IPS-15b (cell line): ENCODE results near the gene LGALS4.
"Not testable (repeated sequence)": the region's sequence is repeated elsewhere in the genome, so short reads cannot be mapped to it uniquely, and the experiment has no call there.

Source experiments
- H3K27me3 ChIP-seq: one replicate; pipeline ENCODE4 v1.6.1; 2013; ENCODE audit warnings: low read length; ENCODE audit not compliant: control insufficient read depth, insufficient read depth
- H3K36me3 ChIP-seq: one replicate; pipeline ENCODE4 v1.6.1; 2013; ENCODE audit warnings: low read length; ENCODE audit not compliant: control insufficient read depth, insufficient read depth
- H3K4me1 ChIP-seq: one replicate; pipeline ENCODE4 v1.6.1; 2013; ENCODE audit warnings: mild to moderate bottlenecking, low read length; ENCODE audit not compliant: control insufficient read depth, insufficient read depth
- H3K4me3 ChIP-seq: one replicate; pipeline ENCODE4 v1.5.1; 2013; ENCODE audit warnings: low read depth, low read length
- H3K9ac ChIP-seq: one replicate; pipeline ENCODE4 v1.6.1; 2013; ENCODE audit warnings: low read depth, mild to moderate bottlenecking, low read length
- H3K9me3 ChIP-seq: one replicate; pipeline ENCODE4 v1.6.1; 2013; ENCODE audit warnings: mild to moderate bottlenecking, low read length; ENCODE audit not compliant: control insufficient read depth, insufficient read depth

Gene LGALS4

GRCh38 chr19:38812009-38812840 is 520 bp downstream of the LGALS4 start:
- H3K36me3 ChIP-seq, result peaks cover 17% of the 10 kb centered on the region
- no peak overlapping the region for H3K4me3 ChIP-seq
- no peak overlapping the region for H3K9ac ChIP-seq
- no peaks in the 10 kb centered on the region for H3K9me3 ChIP-seq
- no peaks in the 10 kb centered on the region for H3K27me3 ChIP-seq
- no peaks in the 10 kb centered on the region for H3K4me1 ChIP-seq

DNA sequence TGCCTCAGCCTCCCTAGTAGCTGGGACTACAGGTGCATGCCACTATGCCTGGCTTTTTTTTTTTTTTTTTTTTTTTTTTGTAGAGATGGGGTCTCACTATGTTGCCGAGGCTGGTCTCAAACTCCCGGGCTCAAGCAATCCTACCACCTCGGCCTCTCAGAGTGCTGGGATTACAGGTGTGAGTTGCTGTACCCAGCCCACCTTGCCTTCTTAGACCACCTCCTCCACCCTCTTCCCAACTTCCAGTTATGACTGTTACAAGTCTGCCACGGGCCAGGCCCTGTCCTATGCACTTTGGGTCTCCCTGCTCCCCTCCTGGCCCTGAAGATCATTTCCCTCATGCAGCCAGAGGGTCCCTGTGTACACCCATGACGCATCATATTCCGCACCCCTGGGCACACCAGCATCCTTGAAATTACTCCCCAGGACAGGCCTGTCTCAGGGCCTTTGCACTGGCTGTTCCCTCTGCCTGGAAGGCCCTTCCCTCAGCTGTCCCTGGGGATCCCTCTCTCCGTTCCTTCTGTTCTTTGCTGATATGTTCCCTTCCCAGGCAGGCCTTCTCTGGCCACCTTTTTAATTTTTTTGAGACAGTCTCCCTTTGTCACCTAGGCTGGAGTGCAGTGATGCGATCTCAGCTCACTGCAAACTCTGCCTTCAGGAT is 3.0 kb downstream of the LGALS4 start:
- H3K4me3 ChIP-seq, result no peak overlapping the region
- H3K27me3 ChIP-seq, result no peaks in the 10 kb centered on the region

DNA sequence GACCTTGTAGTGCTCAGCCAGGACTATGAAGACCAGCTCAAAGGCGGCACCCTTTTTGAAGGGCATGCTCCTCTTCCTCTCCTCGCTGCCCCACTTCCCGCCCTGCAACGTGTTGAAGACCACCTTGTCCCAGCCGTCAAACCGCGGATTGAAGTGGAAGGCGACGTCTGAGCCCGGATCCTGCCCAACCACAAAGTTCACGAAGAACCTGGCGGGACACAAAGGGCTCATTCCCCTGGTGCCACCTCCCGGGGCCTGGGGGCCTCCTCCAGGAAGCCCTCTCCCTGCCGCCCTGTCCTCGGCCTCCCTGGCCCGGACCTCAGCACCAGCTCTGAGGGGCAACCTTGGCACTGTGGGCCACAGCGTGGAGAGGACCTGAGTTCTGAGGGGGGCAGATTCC is 4.0 kb downstream of the LGALS4 start:
- Histone ChIP-seq H3K9ac (no peak overlapping the region), H3K4me3 (no peak overlapping the region), H3K36me3 (no peaks in the 10 kb centered on the region), H3K9me3 (no peaks in the 10 kb centered on the region), H3K4me1 (no peaks in the 10 kb centered on the region), H3K27me3 (no peaks in the 10 kb centered on the region)

More for the DNA sequence above, 3.0 kb downstream of the LGALS4 start:
- Histone ChIP-seq H3K4me1 (no peaks in the 10 kb centered on the region), H3K9me3 (no peaks in the 10 kb centered on the region), H3K9ac (no peak overlapping the region), H3K36me3 (no peaks in the 10 kb centered on the region)

GRCh38 chr19:38807374-38808098 is 5.2 kb downstream of the LGALS4 start:
- H3K27me3 ChIP-seq, H3K4me1 ChIP-seq, H3K9ac ChIP-seq, H3K9me3 ChIP-seq, H3K36me3 ChIP-seq, H3K4me3 ChIP-seq: not testable (repeated sequence)

GRCh38 chr19:38806371-38806770 is 6.4 kb downstream of the LGALS4 start:
- Histone ChIP-seq H3K36me3 (no peaks in the 10 kb centered on the region), H3K9ac (no peak overlapping the region), H3K27me3 (no peaks in the 10 kb centered on the region), H3K4me3 (no peak overlapping the region), H3K9me3 (no peaks in the 10 kb centered on the region), H3K4me1 (no peaks in the 10 kb centered on the region)

DNA sequence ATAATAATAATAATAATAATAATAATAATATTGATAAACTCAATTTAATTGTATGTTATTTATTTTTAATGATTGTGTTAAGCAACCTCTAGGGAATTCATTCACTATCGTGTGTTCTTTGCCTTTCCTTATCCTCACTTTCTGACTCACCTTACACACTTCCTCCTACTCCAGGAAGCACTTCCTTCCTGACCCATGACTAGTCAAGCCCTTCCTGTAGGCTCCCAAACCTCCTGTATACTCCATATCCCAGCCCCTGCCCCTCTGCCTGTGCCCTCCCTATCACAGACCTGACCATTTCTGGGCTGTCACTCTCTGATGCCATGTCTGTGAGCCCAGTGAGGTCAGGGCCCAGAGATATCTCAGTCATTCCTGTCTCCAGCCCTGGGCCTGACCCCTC is 7.6 kb downstream of the LGALS4 start:
- Histone ChIP-seq H3K9me3 (peaks cover 4% of the 10 kb centered on the region), H3K9ac (no peak overlapping the region), H3K36me3 (no peaks in the 10 kb centered on the region)

DNA sequence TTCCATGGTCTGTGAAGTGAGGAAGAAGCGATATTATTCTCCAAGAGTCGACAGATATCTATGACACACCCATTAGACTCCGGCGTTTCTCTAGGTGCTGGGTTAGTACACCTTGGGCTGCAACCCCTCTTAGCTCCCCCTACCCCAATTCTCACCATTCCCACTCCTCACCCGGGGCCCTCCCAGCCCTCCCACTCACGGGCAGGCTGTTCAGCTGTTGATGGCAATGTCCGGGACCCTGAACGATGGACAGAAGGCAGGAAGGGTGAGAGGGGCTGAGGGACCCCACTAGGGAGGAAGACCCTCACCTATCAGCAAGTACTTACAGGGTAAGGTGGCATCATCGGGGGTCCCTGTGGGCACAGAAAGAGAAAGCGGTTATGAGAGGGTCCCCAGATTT is 9.2 kb downstream of the LGALS4 start:
- Histone ChIP-seq H3K9ac (no peak overlapping the region), H3K27me3 (peaks cover 2% of the 10 kb centered on the region), H3K4me1 (no peaks in the 10 kb centered on the region), H3K36me3 (no peaks in the 10 kb centered on the region), H3K9me3 (peaks cover 4% of the 10 kb centered on the region), H3K4me3 (no peak overlapping the region)

More for the DNA sequence above, 7.6 kb downstream of the LGALS4 start:
- peaks cover 2% of the 10 kb centered on the region for H3K27me3 ChIP-seq
- H3K4me1 ChIP-seq, result no peaks in the 10 kb centered on the region
- no peak overlapping the region for H3K4me3 ChIP-seq

- H3K9me3 ChIP-seq, result peaks cover 4% of the 10 kb centered on the region
These were observed 11.2 kb downstream of the LGALS4 start for GRCh38 chr19:38801359-38802095.

GRCh38 chr19:38800577-38801347 is 12.0 kb downstream of the LGALS4 start:
- no peak overlapping the region for H3K4me3 ChIP-seq
- no peak overlapping the region for H3K9ac ChIP-seq
- H3K9me3 ChIP-seq, result peaks cover 4% of the 10 kb centered on the region

More at GRCh38 chr19:38801359-38802095, 11.2 kb downstream of the LGALS4 start:
- Histone ChIP-seq H3K36me3 (no peaks in the 10 kb centered on the region), H3K9ac (no peak overlapping the region), H3K4me1 (no peaks in the 10 kb centered on the region), H3K4me3 (no peak overlapping the region), H3K27me3 (peaks cover 2% of the 10 kb centered on the region)

DNA sequence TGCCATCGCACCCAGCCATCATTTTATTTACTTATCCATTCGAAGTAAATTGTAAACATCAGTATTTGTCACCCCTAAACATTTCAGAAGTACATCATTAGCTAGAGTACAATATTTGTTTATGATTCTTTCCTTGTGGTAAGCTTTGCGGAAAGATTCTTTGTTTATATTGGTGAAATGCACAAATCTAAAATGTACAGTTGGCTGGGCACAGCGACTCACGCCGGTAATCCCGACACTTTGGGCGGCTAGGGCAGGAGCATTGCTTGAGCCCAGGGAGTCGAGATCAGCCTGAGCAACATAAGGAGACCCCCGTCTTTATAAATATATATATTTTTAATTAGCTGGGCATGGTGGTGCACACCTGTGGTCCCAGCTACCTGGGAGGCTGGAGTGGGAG is 13.6 kb downstream of the LGALS4 start:
- Histone ChIP-seq H3K9me3 (peaks cover 4% of the 10 kb centered on the region), H3K4me3 (no peak overlapping the region), H3K4me1 (no peaks in the 10 kb centered on the region), H3K36me3 (no peaks in the 10 kb centered on the region), H3K27me3 (peaks cover 2% of the 10 kb centered on the region), H3K9ac (no peak overlapping the region)

More at GRCh38 chr19:38800577-38801347, 12.0 kb downstream of the LGALS4 start:
- no peaks in the 10 kb centered on the region for H3K4me1 ChIP-seq
- peaks cover 2% of the 10 kb centered on the region for H3K27me3 ChIP-seq
- H3K36me3 ChIP-seq, result no peaks in the 10 kb centered on the region

GRCh38 chr19:38797781-38798180 is 15.0 kb downstream of the LGALS4 start:
- H3K4me3 ChIP-seq, H3K27me3 ChIP-seq, H3K4me1 ChIP-seq, H3K9me3 ChIP-seq, H3K9ac ChIP-seq, H3K36me3 ChIP-seq: not testable (repeated sequence)
